Measurements from ENCODE around the gene DEPP1. TPM values are rescaled to one million over a fixed set of nuclear protein-coding genes. Genes with fewer than 3 reads are reported as not detected.
A peak's percentile ranks its signal among the peaks of the same experiment; 100 is the strongest.

DEPP1 gene
- total and polyA plus RNA-seq, 2 of the 13 experiments (the other 11 are each of a cell fraction or from before 2014, with no cell fraction given) = 14.8 to 270 TPM

- TF ChIP-seq PAXIP1 (CRISPR knock-in tag; conservative IDR thresholded peaks at IDR 0.05) = peak; percentile 72
- TF ChIP-seq SUZ12 (IDR thresholded peaks at IDR 0.05; ENCODE audit: low read depth, low read length) = no peak
- no peak for TF ChIP-seq ONECUT2 (CRISPR knock-in tag; IDR thresholded peaks at IDR 0.05)
- no peak for TF ChIP-seq MYNN (CRISPR knock-in tag; IDR thresholded peaks at IDR 0.05; ENCODE audit: low read depth)
- TF ChIP-seq AHR (CRISPR knock-in tag; IDR thresholded peaks at IDR 0.05) = no peak; the same call in 1 of the 2 replicates
- peak; percentile 78 for TF ChIP-seq RBM39 (IDR thresholded peaks at IDR 0.05; ENCODE audit: low read depth, low read length, poor library complexity, severe bottlenecking)
- TF ChIP-seq ARID2 (CRISPR knock-in tag; IDR thresholded peaks at IDR 0.05; ENCODE audit: borderline replicate concordance) = 0 out of 2 replicates have a peak, but pooled peaks have one; percentile 80
- TF ChIP-seq ZNF850 (CRISPR knock-in tag; conservative IDR thresholded peaks at IDR 0.05) = no peak
- 0 out of 2 replicates have a peak, but pooled peaks have one; percentile 67 for TF ChIP-seq ZNF552 (CRISPR knock-in tag; IDR thresholded peaks at IDR 0.05; ENCODE audit: borderline replicate concordance)
- peak; percentile 83 for TF ChIP-seq HMG20A (CRISPR knock-in tag; IDR thresholded peaks at IDR 0.05; ENCODE audit: borderline replicate concordance)
- TF ChIP-seq PRPF4 (IDR thresholded peaks at IDR 0.05; ENCODE audit: low read depth, low read length, poor library complexity, severe bottlenecking) = no peak
- TF ChIP-seq REPIN1 (CRISPR knock-in tag; IDR thresholded peaks at IDR 0.05; ENCODE audit: borderline replicate concordance, low read depth) = 0 out of 2 replicates have a peak, but pooled peaks have one; percentile 48
- TF ChIP-seq ZFP37 (CRISPR knock-in tag; IDR thresholded peaks at IDR 0.05; ENCODE audit: borderline replicate concordance) = peak; percentile 87; the same call in 1 of the 2 replicates
- peak; percentile 92 for TF ChIP-seq ZNF772 (CRISPR knock-in tag; IDR thresholded peaks at IDR 0.05)
- peak; percentile 85; the same call in 1 of the 2 replicates for TF ChIP-seq PRMT3 (CRISPR knock-in tag; IDR thresholded peaks at IDR 0.05; ENCODE audit: borderline replicate concordance, low read depth)
- 0 out of 2 replicates have a peak, but pooled peaks have one; percentile 29 for TF ChIP-seq FLYWCH1 (CRISPR knock-in tag; IDR thresholded peaks at IDR 0.05)
- peak; percentile 86 for TF ChIP-seq BCL6 (CRISPR knock-in tag; IDR thresholded peaks at IDR 0.05)
- peak; percentile 97 for TF ChIP-seq ZNF709 (CRISPR knock-in tag; IDR thresholded peaks at IDR 0.05)
- TF ChIP-seq IRF1 (CRISPR knock-in tag; IDR thresholded peaks at IDR 0.05; ENCODE audit: low read depth) = no peak
- no peak for TF ChIP-seq MTA3 (CRISPR knock-in tag; IDR thresholded peaks at IDR 0.05)
- 0 out of 2 replicates have a peak, but pooled peaks have one; percentile 52 for TF ChIP-seq FOXJ3 (CRISPR knock-in tag; IDR thresholded peaks at IDR 0.05; ENCODE audit: borderline replicate concordance)
- TF ChIP-seq NRL (CRISPR knock-in tag; IDR thresholded peaks at IDR 0.05; ENCODE audit: borderline replicate concordance) = peak; percentile 86
- no peak; the same call in 1 of the 2 replicates for TF ChIP-seq DRAP1 (CRISPR knock-in tag; IDR thresholded peaks at IDR 0.05)
- no peak for TF ChIP-seq CCAR2 (optimal IDR thresholded peaks at IDR 0.05; ENCODE audit: low read depth, low read length)
- peak; percentile 89 for TF ChIP-seq MYC (CRISPR knock-in tag; IDR thresholded peaks at IDR 0.05; ENCODE audit: borderline replicate concordance)
Observed at GRCh38 chr10:44935201-44935965, 43.2 kb downstream of the DEPP1 start (continued).
